AG04449 (cell line): ENCODE results near the gene CEL.

ENCODE experiments used
- CTCF ChIA-PET: fragments of 350-600 bp; formaldehyde crosslinking; extraction: SDS; loops from one replicate; lab custom pipeline; 2021; ENCODE audit warnings: antibody characterized with exemption; lab: Yijun Ruan, JAX
- POLR2A ChIA-PET: fragments of 400-600, 350-600 bp; formaldehyde crosslinking; extraction: SDS; loops from one replicate; lab custom pipeline; 2020; ENCODE audit warnings: antibody characterized with exemption, inconsistent platforms; lab: Yijun Ruan, JAX
- DNase-seq: peaks from one replicate; pipeline ENCODE4 v3.0.0-alpha.2; 2010; ENCODE audit warnings: low read depth, low spot score
- H3K4me3 ChIP-seq: 2 replicates; pipeline ENCODE4 v1.5.1; 2011; ENCODE audit warnings: low read depth, mild to moderate bottlenecking, control low read depth, low read length
- CTCF ChIP-seq: IDR thresholded peaks from one replicate; pipeline ENCODE4 v1.5.1; 2011; ENCODE audit warnings: mild to moderate bottlenecking, moderate library complexity, low read length, control low read depth, inconsistent platforms; ENCODE audit not compliant: insufficient read depth; ENCODE audit errors: missing control alignments

Gene CEL

DNA sequence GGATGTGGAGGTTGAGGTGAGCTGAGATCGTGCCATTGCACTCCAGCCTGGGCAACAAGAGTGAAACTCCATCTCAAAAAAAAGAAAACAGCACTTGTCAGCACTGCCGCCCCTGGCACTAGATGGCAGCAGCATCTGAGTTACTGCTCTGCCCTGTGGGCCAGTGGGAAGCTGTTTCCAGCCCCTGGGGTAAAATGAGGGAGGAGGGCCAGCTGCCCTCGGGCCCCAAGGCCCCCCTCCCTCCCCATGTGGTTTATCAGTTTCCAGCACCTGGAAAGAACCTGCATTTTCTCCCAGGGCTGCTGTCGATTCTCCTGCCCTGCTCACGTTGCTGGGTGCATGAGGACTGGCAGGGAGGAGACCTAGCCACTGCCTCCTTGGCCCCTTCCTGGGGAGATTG is 13.2 kb upstream of the CEL start:
- POLR2A ChIA-PET: no interaction called here
- DNase-seq: no peak
- CTCF ChIA-PET: interaction anchor here (0.6 to 27.8 kb wide), 12 partner anchors 8 to 281 kb away, joined by 3 to 462 read pairs (median 3); no protein-coding TSS in a partner anchor

GRCh38 chr9:133049043-133049442 is 12.7 kb upstream of the CEL start:
- DNase-seq: no peak
- H3K4me3 ChIP-seq: no peak overlapping the region
- no peak for TF ChIP-seq CTCF
- CTCF ChIA-PET: interaction anchor here (0.8 to 27.8 kb wide), 11 partner anchors 8 to 281 kb away, joined by 3 to 462 read pairs (median 3); no protein-coding TSS in a partner anchor
- POLR2A ChIA-PET: no interaction called here

More for the DNA sequence above, 13.2 kb upstream of the CEL start:
- no peak overlapping the region for H3K4me3 ChIP-seq
- peak; percentile 55 for TF ChIP-seq CTCF

DNA sequence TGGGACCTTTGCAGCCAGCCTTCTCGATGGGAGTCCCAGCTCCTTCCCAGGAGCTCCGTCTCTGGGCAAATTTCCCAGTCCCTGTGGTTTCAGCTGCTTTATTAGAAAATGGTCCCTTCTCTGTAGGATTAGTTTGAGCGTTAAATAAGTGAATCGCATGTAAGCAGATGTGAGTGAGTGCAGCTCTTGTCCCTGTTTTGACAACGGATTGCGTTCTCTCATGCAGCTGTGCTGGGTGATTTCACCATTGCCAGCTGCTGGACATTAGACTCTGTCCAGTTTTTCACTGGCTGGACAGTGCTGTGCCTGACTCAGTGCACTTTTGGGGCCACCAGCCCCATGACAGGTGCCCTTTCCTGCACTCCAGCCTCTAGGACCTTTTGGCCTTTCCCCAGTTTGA is 11.6 kb upstream of the CEL start:
- ChIA-PET POLR2A (no interaction called here), CTCF (interaction anchor here (1.3 to 27.8 kb wide), 4 partner anchors 9 to 117 kb away, joined by 5 to 462 read pairs (median 6); no protein-coding TSS in a partner anchor)
- no peak for TF ChIP-seq CTCF
- no peak overlapping the region for H3K4me3 ChIP-seq
- no peak for DNase-seq

DNA sequence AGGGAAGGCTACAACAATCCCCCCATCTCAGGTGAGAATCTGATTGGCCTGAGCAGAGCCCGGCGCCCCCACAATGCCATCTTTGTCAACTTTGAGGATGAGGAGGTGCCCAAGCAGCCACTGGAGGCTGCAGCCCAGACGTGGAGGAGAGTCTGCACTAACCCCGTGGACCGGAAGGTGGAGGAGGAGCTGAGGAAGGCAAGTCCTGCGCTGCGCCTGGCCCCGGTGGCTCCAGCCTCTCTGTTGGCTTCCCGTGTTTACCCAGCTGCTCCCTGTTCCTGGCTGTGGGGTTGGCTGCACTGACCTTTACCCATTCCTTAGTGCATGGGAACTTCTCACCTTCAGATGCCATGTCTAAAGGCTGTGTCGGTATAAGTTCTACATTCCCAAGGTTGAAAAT is 11.0 kb upstream of the CEL start:
- ChIA-PET POLR2A (no interaction called here), CTCF (interaction anchor here (1.0 to 27.8 kb wide), 5 partner anchors 9 to 116 kb away, joined by 4 to 462 read pairs (median 5); no protein-coding TSS in a partner anchor)
- H3K4me3 ChIP-seq: no peak overlapping the region
- TF ChIP-seq CTCF: no peak
- no peak for DNase-seq

GRCh38 chr9:133051281-133051900 is 10.4 kb upstream of the CEL start:
- no peak overlapping the region for H3K4me3 ChIP-seq
- no peak for DNase-seq
- ChIA-PET CTCF (interaction anchor here (1.0 to 27.8 kb wide), 5 partner anchors 10 to 116 kb away, joined by 4 to 462 read pairs (median 5); no protein-coding TSS in a partner anchor), POLR2A (no interaction called here)
- TF ChIP-seq CTCF: no peak

DNA sequence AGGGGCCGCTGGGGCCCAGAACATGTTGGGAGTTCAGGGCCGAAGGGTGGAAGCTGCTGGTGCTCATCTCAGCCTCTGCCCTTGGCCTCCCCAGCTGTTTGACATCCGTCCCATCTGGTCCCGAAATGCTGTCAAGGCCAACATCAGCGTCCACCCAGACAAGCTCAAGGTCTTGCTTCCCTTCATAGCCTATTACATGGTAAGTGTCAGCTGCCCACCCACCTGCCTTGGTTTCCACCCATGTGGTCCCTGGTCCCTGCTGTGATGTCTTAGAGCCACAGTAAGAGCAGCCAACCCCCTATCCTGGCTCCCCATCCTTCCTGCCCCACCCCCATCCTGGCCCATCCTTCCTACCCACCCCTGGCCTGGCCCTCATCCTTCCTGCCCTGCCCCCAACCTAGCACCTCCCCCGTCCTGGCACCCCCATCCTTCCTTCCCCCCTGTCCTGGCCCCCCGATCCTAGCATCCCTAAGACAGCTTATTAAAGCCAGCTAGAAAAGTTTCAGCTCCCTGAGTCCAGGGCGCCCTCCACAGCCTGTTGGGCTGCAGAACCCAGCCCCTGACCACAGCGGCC is 9.7 kb upstream of the CEL start:
- ChIA-PET POLR2A (no interaction called here), CTCF (interaction anchor here (0.6 to 27.8 kb wide), 4 partner anchors 11 to 115 kb away, joined by 3 to 462 read pairs (median 11); no protein-coding TSS in a partner anchor)
- TF ChIP-seq CTCF: no peak
- no peak for DNase-seq
- H3K4me3 ChIP-seq: no peak overlapping the region
